KMS-11 (cell line): ENCODE measurements around the gene CENPF.
A peak's percentile ranks its signal among the peaks of the same experiment; 100 is the strongest.

Experiments
- H2AFZ ChIP-seq: fragments of 200-600 bp; sonication (generic); 2 replicates; pipeline ENCODE4 v1.6.1; 2016; ENCODE audit warnings: antibody characterized with exemption, mixed run types, low read depth
- H3K27ac ChIP-seq: fragments of 200-600 bp; sonication (generic); 2 replicates; pipeline ENCODE4 v1.6.1; 2016; ENCODE audit warnings: mild to moderate bottlenecking, mixed run types
- H3K27me3 ChIP-seq: fragments of 200-600 bp; sonication (generic); 2 replicates; pipeline ENCODE4 v1.6.1; 2017; ENCODE audit warnings: mild to moderate bottlenecking, low read depth, mixed run types, moderate library complexity; ENCODE audit not compliant: insufficient read depth
- H3K36me3 ChIP-seq: fragments of 200-600 bp; sonication (generic); 2 replicates; pipeline ENCODE4 v1.6.1; 2017; ENCODE audit warnings: mild to moderate bottlenecking, mixed run types; ENCODE audit not compliant: insufficient read depth
- H3K4me1 ChIP-seq: fragments of 200-600 bp; sonication (generic); 2 replicates; pipeline ENCODE4 v1.6.1; 2016; ENCODE audit warnings: mild to moderate bottlenecking, low read depth, mixed run types; ENCODE audit not compliant: poor library complexity, severe bottlenecking
- H3K4me2 ChIP-seq: fragments of 200-600 bp; sonication (generic); 2 replicates; pipeline ENCODE4 v1.7.0; 2016; ENCODE audit warnings: mild to moderate bottlenecking, mixed run types
- H3K4me3 ChIP-seq: fragments of 200-600 bp; sonication (generic); IDR thresholded peaks from 2 replicates; pipeline ENCODE4 v1.6.1; 2017; ENCODE audit warnings: low read depth, low read length, mixed read lengths; ENCODE audit not compliant: insufficient read depth
- H3K79me2 ChIP-seq: fragments of 200-600 bp; sonication (generic); 2 replicates; pipeline ENCODE4 v1.6.1; 2016; ENCODE audit warnings: low read depth, mixed run types; ENCODE audit not compliant: insufficient read depth
- H3K9ac ChIP-seq: fragments of 200-600 bp; sonication (generic); 2 replicates; pipeline ENCODE4 v1.6.1; 2016; ENCODE audit warnings: mild to moderate bottlenecking, mixed run types
- H4K20me1 ChIP-seq: fragments of 200-600 bp; sonication (generic); 2 replicates; pipeline ENCODE4 v1.6.1; 2016; ENCODE audit warnings: mild to moderate bottlenecking, mixed run types; ENCODE audit not compliant: insufficient read depth
- CTCF ChIP-seq: fragments of 200-600 bp; sonication (generic); conservative IDR thresholded peaks from 2 replicates; pipeline ENCODE4 v1.6.1; 2017; ENCODE audit warnings: low read depth, mild to moderate bottlenecking, antibody characterized with exemption, low read length, moderate library complexity, mixed read lengths

Gene CENPF

GRCh38 chr1:214583113-214583512 is 19.9 kb upstream of the CENPF start:
- Histone ChIP-seq H3K4me1 (no peaks in the 10 kb centered on the region), H3K9ac (no peak overlapping the region), H3K79me2 (no peaks in the 10 kb centered on the region), H3K36me3 (no peaks in the 10 kb centered on the region), H3K27me3 (no peaks in the 10 kb centered on the region), H3K4me3 (no peak overlapping the region), H4K20me1 (no peaks in the 10 kb centered on the region), H3K27ac (no peak overlapping the region), H3K4me2 (no peak overlapping the region), H2AFZ (no peak overlapping the region)
- TF ChIP-seq CTCF = no peak

- Histone ChIP-seq H3K79me2 (no peaks in the 10 kb centered on the region), H3K36me3 (no peaks in the 10 kb centered on the region), H3K4me2 (no peak overlapping the region), H3K27me3 (no peaks in the 10 kb centered on the region), H3K4me1 (no peaks in the 10 kb centered on the region), H3K4me3 (no peak overlapping the region), H3K27ac (no peak overlapping the region), H2AFZ (no peak overlapping the region), H4K20me1 (no peaks in the 10 kb centered on the region), H3K9ac (no peak overlapping the region)
- no peak for TF ChIP-seq CTCF
Measured at GRCh38 chr1:214583824-214584554, 19.0 kb upstream of the CENPF start.

- Histone ChIP-seq H3K36me3 (no peaks in the 10 kb centered on the region), H3K27me3 (no peaks in the 10 kb centered on the region), H3K27ac (no peak overlapping the region), H3K4me3 (no peak overlapping the region), H2AFZ (no peak overlapping the region), H4K20me1 (no peaks in the 10 kb centered on the region), H3K4me2 (no peak overlapping the region), H3K9ac (no peak overlapping the region), H3K79me2 (no peaks in the 10 kb centered on the region), H3K4me1 (no peaks in the 10 kb centered on the region)
- TF ChIP-seq CTCF = peak; percentile 80
Measured at GRCh38 chr1:214584805-214585766, 17.9 kb upstream of the CENPF start.

GRCh38 chr1:214586621-214587020 is 16.4 kb upstream of the CENPF start:
- Histone ChIP-seq H2AFZ (no peak overlapping the region), H3K79me2 (no peaks in the 10 kb centered on the region)
- TF ChIP-seq CTCF = no peak

More at GRCh38 chr1:214586621-214587020, 16.4 kb upstream of the CENPF start:
- H3K4me2 ChIP-seq = no peak overlapping the region
- no peak overlapping the region for H3K27ac ChIP-seq
- no peaks in the 10 kb centered on the region for H3K27me3 ChIP-seq
- H3K4me3 ChIP-seq = no peak overlapping the region
- no peaks in the 10 kb centered on the region for H3K36me3 ChIP-seq
- no peaks in the 10 kb centered on the region for H3K4me1 ChIP-seq
- no peak overlapping the region for H3K9ac ChIP-seq
- H4K20me1 ChIP-seq = no peaks in the 10 kb centered on the region
